Endodermal cell (in vitro differentiated cells): ENCODE data around the gene LRCH2. TPM values are rescaled to one million over a fixed set of nuclear protein-coding genes. Genes with fewer than 3 reads are reported as not detected.
"Not testable (repeated sequence)": the region's sequence is repeated elsewhere in the genome, so short reads cannot be mapped to it uniquely, and the experiment has no call there.

Experiments used
- DNase-seq: peaks from one replicate; pipeline ENCODE4 v3.0.0-alpha.2; 2017
- H3K27ac ChIP-seq: 2 replicates; pipeline ENCODE4 v1.5.1; 2013; ENCODE audit warnings: mild to moderate bottlenecking, low read depth, low read length, moderate library complexity
- H3K27me3 ChIP-seq: 2 replicates; pipeline ENCODE4 v1.6.1; 2013; ENCODE audit warnings: mild to moderate bottlenecking, low read length, moderate library complexity; ENCODE audit not compliant: insufficient read depth, control insufficient read depth, poor library complexity, severe bottlenecking
- H3K36me3 ChIP-seq: 2 replicates; pipeline ENCODE4 v1.7.0; 2013; ENCODE audit warnings: mild to moderate bottlenecking, low read length, moderate library complexity; ENCODE audit not compliant: control insufficient read depth, insufficient read depth
- H3K4me1 ChIP-seq: one replicate; pipeline ENCODE4 v1.7.0; 2013; ENCODE audit warnings: low read length; ENCODE audit not compliant: control insufficient read depth, insufficient read depth
- H3K4me3 ChIP-seq: 2 replicates; pipeline ENCODE4 v1.5.1; 2013; ENCODE audit warnings: mild to moderate bottlenecking, low read length, moderate library complexity
- H3K9ac ChIP-seq: 2 replicates; pipeline ENCODE4 v1.6.1; 2013; ENCODE audit warnings: mild to moderate bottlenecking, low read length, moderate library complexity; ENCODE audit not compliant: poor library complexity, severe bottlenecking; ENCODE audit errors: extremely low read depth
- H3K9me3 ChIP-seq: 2 replicates; pipeline ENCODE4 v1.6.1; 2013; ENCODE audit warnings: mild to moderate bottlenecking, low read length, moderate library complexity; ENCODE audit not compliant: control insufficient read depth
- H3K27ac Mint-ChIP-seq: 2 replicates; pipeline ENCODE4 v1.8.0; 2020; ENCODE audit warnings: mixed read lengths
- H3K27me3 Mint-ChIP-seq: 2 replicates; pipeline ENCODE4 v1.8.0; 2021; ENCODE audit warnings: mild to moderate bottlenecking, mixed read lengths; ENCODE audit not compliant: insufficient read depth
- H3K36me3 Mint-ChIP-seq: 2 replicates; pipeline ENCODE4 v1.8.0; 2020; ENCODE audit warnings: low read depth, mixed read lengths
- H3K4me1 Mint-ChIP-seq: 2 replicates; pipeline ENCODE4 v1.8.0; 2020; ENCODE audit warnings: mixed read lengths
- H3K4me3 Mint-ChIP-seq: 2 replicates; pipeline ENCODE4 v1.8.0; 2020; ENCODE audit warnings: mild to moderate bottlenecking, moderate library complexity, mixed read lengths
- H3K9me3 Mint-ChIP-seq: 2 replicates; pipeline ENCODE4 v1.8.0; 2020; ENCODE audit warnings: mild to moderate bottlenecking, mixed read lengths
- CTCF ChIP-seq: fragments of 200-600 bp; sonication (generic); conservative IDR thresholded peaks from 2 replicates; pipeline ENCODE4 v1.5.0; 2021; ENCODE audit warnings: antibody characterized with exemption, mild to moderate bottlenecking
- WGBS, 2 experiments: methylation state at CpG; one replicate each; pipeline versions ENCODE4 v1.1.5 to v1.1.7; 2013; ENCODE audit warnings: missing lambda C conversion rate in 2 of 2, mixed read lengths in 1 of 2; ENCODE audit not compliant: insufficient coverage in 1 of 2, insufficient read length in 1 of 2; 5-methylcytosine and 5-hydroxymethylcytosine counted together
- total RNA-seq, 2 donors: library from RNA; stranded (reverse); fragmentation: NEBNext Ultra II Directional in 1 of 2; extraction: Animal tissue kit (Norgen Biotek cat#: 25700) in 1 of 2; gene quantifications; 2 replicates in 1 of 2; 3 replicates in 1 of 2; pipeline ENCODE4 v1.2.1, GENCODE V29; 2021

Gene LRCH2
- total RNA-seq, 2 donors from 2014 or later, result 1.0 to 2.8 TPM

DNA sequence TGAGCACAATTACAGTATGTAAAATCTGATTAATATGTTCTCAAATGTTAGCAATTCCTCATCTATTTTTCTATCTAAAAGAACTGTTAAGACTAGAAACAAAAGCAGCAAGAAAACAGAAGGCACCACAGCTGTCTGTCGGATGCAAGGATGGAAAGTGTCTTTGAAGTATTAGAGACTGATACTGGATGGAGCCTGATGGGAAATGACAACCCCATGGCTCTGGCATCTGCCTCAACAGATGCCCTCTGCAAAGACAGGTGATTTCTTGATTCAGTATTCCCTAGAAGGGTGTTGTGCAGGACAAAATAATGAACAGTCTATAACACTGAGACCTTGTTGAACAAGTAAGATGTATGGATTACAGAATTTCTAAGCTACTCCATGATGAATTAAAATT, 19.7 kb downstream of the LRCH2 start:
- Mint-ChIP-seq H3K27me3 (no peaks in the 10 kb centered on the region), H3K4me3 (no peak overlapping the region), H3K9me3 (peaks cover 25% of the 10 kb centered on the region), H3K27ac (no peak overlapping the region), H3K36me3 (peaks cover 6% of the 10 kb centered on the region), H3K4me1 (no peaks in the 10 kb centered on the region)
- 84% methylated on average over 1 of the region's 1 CpG; no CpG with 5 or more reads in 1 of the 2 experiments for WGBS, 2 experiments
- Histone ChIP-seq H3K27ac (no peak overlapping the region), H3K36me3 (no peaks in the 10 kb centered on the region), H3K4me3 (no peak overlapping the region), H3K9me3 (no peaks in the 10 kb centered on the region), H3K4me1 (no peaks in the 10 kb centered on the region), H3K27me3 (no peaks in the 10 kb centered on the region), H3K9ac (no peak overlapping the region)
- no peak for DNase-seq
- TF ChIP-seq CTCF, result no peak

GRCh38 chrX:115209547-115209946, 24.3 kb downstream of the LRCH2 start:
- not testable (repeated sequence) for H3K4me1 ChIP-seq, H3K9me3 ChIP-seq, H3K27me3 ChIP-seq, H3K27me3 Mint-ChIP-seq, H3K36me3 ChIP-seq, H3K4me3 ChIP-seq, DNase-seq, H3K4me1 Mint-ChIP-seq, H3K4me3 Mint-ChIP-seq, H3K9ac ChIP-seq, H3K27ac ChIP-seq, H3K27ac Mint-ChIP-seq
- peaks cover 39% of the 10 kb centered on the region for H3K9me3 Mint-ChIP-seq
- peaks cover 11% of the 10 kb centered on the region for H3K36me3 Mint-ChIP-seq

DNA sequence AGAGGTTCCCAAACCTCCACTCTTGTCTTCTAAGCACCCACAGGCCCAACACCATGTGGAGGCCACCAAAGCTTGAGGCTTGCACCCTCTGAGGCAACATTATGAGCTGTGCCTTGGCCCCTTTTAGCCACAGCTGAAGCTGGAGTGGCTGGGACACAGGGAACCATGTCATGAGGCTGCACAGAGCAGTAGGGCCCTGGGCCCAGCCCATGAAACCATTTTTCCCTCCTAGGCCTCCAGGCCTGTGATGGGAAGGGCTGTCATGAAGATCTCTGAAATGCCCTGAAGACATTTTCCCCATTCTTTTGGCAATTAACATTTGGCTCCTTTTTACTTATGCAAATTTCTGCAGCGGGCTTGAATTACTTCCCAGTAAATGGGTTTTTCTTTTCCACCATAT, 29.9 kb downstream of the LRCH2 start:
- H3K9ac ChIP-seq, result no peak overlapping the region
- H3K9me3 ChIP-seq, result peaks cover 11% of the 10 kb centered on the region
- H3K27ac Mint-ChIP-seq, result no peak overlapping the region
- no peak overlapping the region for H3K27ac ChIP-seq
- no peaks in the 10 kb centered on the region for H3K27me3 ChIP-seq
- no peaks in the 10 kb centered on the region for H3K27me3 Mint-ChIP-seq
- DNase-seq, result no peak
- no peak overlapping the region for H3K4me3 Mint-ChIP-seq
- no peaks in the 10 kb centered on the region for H3K36me3 ChIP-seq
- peaks cover 5% of the 10 kb centered on the region for H3K36me3 Mint-ChIP-seq
- H3K4me1 ChIP-seq, result no peaks in the 10 kb centered on the region
- peaks cover 50% of the 10 kb centered on the region for H3K9me3 Mint-ChIP-seq
- 93 to 100% methylated on average over 1 of the region's 1 CpG for WGBS, 2 experiments
- H3K4me1 Mint-ChIP-seq, result no peaks in the 10 kb centered on the region
- no peak overlapping the region for H3K4me3 ChIP-seq
- no peak for TF ChIP-seq CTCF

DNA sequence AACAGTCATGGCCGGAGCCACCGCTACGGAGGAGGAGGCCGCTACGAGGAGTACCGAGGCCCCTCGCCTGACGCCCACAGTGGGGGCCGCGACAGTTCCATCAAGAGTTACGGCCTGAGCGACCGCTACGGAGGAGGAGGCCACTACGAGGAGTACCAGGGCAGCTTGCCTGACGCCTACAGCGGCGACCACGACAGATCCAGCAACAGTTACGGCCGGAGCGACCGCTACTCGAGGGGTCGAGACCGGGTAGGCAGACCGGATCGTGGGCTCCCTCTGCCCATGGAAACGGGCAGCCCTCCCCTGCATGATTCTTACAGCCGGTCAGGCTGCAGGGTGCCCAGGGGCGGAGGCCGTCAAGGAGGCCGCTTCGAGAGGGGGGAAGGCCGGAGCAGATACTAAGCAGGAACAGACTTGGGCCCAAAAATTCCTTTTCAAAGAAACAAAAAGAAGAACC, 41.6 kb downstream of the LRCH2 start:
- Histone ChIP-seq H3K9me3 (no peaks in the 10 kb centered on the region), H3K36me3 (no peaks in the 10 kb centered on the region), H3K9ac (no peak overlapping the region), H3K27ac (no peak overlapping the region), H3K4me3 (no peak overlapping the region), H3K4me1 (no peaks in the 10 kb centered on the region), H3K27me3 (no peaks in the 10 kb centered on the region)
- Mint-ChIP-seq H3K4me1 (no peaks in the 10 kb centered on the region), H3K9me3 (peaks cover 32% of the 10 kb centered on the region), H3K36me3 (peaks cover 3% of the 10 kb centered on the region), H3K27me3 (no peaks in the 10 kb centered on the region), H3K27ac (no peak overlapping the region), H3K4me3 (no peak overlapping the region)
- 91 to 97% methylated on average over 6 to 35 of the region's 35 CpGs for WGBS, 2 experiments
- no peak for DNase-seq
- TF ChIP-seq CTCF, result no peak
